ENCODE measurements around the gene PDZRN3. TPM values are rescaled to one million over a fixed set of nuclear protein-coding genes. Genes with fewer than 3 reads are reported as not detected.

The PDZRN3 gene
- total RNA-seq, 1 donor from 2014 or later: 98.0 TPM

DNA sequence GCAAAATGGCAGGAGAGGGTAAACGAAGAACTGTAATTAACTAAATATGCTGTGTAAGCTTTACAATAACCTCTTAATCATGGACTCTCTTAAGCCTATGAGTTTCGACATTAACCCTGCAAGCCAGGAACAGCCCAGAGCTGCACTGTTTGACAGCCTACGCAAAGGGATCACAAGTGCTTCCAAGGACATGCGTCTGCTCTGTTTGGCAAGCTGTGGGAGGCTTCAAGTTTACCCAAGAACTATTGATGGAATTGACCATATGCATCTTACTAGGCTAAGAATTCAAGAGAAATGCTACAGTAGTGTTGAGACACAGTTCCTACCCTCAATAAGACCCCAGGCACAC lies 66.0 kb downstream of the PDZRN3 start:
- DNase-seq (ENCODE audit: low spot score): no peak

DNA sequence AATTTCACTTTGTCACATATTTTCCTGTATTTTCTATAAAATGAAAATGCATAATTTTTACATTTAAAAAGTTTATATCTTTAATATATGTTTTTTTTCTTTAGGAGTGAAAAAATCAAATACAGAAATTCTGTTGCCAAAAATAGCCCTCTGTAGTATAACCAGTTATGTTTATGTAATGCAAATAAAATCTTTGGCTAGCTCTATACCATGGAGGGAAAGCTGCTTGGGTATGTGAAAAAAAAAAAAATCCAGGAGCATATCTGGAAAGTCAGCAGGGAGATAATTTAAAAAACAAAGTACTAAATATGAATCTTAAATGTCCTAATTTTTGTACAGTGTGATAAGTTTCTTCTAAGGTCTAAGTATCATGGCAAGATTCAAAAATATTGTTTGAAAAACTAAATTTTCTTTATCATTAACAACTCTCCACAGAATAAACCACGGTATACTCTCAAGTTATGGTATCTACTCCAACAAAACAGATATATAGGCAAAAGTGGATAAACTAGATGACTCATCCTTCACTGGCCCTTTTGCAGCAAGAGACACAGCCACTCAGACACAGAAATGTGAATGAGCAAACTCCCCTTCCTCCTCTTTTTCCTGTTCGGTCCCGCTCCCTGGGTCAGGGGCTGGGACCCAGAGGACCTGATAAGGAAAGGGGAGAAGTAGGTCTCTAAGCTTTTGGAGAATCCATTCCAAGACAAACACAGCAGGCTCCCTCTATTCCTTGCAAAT lies 66.6 kb downstream of the PDZRN3 start:
- DNase-seq (ENCODE audit: low spot score): peak; percentile 73

DNA sequence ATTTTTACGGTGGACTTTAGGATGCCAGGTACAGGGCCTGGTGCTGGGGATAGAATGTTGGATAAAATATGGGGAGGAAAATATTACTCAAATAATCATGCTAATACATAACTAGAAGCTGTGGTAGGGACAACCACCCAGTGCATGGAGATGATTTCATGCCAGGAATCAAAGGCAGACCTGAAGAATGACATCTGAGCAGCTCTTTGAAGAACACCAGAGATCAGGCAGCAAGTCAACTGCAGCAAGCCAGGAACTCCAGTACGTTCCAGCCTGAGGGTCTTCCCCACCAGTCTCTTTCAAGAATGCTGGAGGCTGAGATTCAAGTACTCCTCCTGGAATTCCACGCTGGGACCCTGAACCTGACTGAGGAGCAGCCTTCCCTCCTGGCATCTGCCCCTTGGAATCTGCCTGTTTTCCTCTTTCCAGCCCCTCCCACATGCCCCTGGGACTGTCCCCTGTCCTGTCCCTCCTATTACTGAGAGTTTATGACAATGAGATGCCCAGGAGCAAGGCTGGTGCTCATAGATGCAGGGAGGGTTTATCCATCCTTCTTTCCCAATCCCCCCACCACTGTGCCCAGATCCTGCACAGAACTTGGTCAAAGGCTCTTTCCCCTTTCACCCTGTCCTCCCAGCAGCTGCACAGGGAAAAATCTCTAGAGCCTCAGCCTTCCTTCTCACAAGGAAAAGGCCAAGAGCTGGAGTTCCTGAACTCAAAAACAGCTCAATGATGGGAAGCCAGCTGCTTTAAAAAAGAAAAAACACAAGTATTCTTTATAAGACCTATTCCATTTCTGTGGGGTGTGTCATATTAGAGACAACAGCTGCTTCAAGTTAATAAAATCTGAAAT lies 68.0 kb downstream of the PDZRN3 start:
- peak; percentile 66 for DNase-seq (ENCODE audit: low spot score)

DNA sequence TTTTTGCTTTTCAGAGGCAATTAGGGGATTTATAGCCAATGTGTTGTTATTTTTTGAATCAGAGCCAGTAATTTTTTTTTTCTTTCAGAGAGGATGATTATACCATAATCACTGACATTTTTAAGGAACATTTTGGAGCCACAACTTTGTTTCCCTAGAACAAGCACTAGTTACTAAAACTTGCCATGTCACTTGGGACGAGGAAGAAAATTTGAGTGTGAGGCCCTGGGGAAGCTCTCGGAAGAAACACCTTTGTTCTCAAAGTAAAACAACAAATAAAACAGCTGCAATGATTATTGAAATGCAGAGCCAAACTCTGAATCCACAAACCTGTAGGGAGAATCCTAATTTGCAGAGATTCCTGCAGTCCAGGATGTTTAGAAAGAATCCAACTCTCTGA lies 69.7 kb downstream of the PDZRN3 start:
- no peak for DNase-seq (ENCODE audit: low spot score)

DNA sequence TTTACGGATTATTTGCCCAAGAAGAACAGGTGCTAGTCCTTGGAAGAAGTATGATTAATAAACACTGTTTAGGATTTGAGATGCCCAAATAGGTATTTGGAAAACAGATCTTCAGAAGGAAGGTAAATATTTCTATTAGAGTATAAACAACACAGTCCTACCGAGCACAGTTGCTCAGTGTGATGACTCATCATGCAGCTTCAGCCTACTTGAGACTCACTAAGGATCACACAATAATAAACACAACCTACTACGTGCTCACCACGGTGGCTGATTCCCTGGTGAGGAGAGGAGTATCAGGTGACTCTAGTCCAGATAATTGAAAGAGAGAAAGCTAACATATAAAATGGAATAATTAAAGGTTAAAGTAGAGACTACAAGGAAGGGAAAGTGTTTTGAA lies 72.0 kb downstream of the PDZRN3 start:
- DNase-seq (ENCODE audit: low spot score): no peak

DNA sequence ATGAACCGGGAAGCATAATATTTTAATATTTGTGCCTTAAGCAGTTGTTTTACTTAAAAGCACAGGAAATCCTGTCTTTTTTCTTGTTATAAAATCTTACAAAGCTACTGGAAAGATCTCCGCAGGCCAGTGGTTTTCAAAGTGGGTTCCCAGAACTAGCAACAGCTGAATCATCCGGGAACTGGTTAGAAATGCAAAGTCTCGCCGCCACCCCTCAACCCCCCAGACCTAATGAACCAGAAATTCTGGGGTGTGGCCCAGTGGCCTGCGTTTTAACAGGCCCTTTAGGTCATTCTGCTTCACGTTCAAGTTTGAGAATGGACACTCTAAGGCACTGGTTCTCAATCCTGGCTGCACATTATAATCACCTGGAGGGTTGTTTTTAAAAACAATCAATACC lies 74.7 kb downstream of the PDZRN3 start:
- no peak for DNase-seq (ENCODE audit: low spot score)

DNA sequence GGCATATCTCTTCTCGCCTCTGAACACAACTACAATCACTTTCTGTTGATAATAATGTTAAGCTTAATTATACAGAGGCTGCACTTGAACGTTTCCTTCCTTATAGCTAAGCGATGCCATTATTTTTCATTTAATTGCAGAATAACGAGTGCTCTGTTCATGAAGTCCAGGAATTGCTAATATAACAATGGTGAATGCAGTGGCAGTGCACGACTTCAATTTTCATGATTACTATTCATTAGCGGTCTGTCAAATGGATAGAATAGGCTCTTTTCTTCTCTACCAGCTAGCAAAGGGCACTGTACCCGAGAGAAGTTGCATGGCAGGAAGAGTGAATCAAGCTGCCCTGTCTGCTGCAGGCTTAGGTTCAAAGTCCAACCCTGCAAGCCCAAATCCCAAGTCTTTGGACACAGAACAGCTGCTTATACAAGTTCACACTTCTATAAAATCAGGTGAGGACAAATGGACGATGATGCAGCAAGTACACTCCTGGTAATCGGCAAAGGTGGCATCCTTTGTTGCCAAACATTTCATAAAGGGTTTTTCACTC lies 75.6 kb downstream of the PDZRN3 start:
- DNase-seq (ENCODE audit: low spot score): no peak

DNA sequence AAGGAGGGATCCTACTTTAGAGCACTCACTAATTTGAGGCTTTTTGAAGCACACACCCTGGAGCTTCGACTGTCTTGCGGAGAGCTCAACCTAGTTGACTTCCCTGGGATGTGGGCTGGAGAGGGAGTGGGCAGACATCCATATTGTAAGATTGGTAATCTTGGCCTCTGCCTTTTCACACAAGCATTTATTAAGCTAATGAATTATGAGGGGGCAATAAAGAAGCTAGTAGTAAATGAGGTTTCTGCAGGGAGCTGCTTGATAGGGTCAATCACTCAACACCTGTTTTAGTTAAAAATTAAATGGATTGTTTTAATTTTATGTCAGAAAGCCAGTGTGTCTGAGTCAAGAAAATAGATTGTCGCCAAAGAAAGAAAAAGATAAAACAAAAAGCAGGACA lies 76.3 kb downstream of the PDZRN3 start:
- no peak for DNase-seq (ENCODE audit: low spot score)

DNA sequence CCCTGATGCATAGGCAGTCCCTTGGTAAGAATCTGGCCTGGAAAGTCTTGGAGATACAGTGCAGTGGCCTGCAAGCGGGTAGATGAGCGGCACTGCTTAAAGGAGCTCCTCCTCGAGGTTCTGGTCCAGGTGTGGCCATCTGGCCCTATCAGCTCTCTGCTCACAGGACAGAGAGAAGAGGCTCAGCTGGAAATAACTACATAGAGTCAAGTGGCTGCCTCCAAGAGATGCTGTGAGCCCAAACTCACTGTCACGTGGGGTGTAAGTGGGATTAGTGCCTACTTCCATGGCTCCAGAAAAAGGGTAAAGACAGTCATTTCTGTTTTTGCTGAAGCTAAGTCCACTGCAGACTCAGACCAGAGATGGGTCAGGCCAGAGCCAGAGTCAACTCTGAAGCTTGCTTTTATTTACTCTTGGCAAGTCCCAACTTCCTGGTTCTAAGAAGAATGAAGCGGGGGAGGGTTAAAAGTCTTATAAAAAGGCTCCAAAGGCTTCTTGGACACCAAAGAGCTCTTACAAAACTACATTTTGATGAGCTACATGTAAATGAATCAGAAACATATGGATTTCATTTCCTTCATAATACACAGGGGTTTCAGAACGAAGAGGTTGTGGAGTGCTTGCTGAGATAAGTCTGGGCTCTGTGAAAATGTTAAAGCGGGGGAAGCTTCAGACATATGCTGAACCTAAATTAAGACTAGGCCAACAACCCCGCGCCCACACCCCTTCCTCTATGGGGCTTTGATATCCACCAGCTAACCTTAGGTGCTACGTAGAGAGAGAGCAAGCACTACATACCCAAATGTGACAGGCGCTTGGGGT lies 77.1 kb downstream of the PDZRN3 start:
- peak; percentile 89 for DNase-seq (ENCODE audit: low spot score)

DNA sequence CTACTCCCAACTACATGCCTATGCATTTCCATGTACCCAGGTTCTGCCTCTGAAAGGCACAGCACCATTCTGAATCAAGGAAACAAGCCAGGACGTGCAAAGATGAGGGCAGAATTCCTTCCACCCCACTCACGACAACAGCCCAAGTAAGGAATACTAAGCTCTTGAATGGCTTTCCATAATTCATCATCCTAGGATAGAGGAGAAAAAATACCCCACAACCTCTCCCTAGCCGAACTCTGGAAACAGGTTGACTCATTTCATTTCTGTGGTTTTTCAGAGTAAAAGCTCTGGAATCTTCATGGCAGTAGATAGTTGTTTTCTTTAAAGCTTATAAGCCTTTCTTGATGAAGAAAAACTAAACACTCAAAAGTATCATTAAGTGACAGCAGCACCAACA lies 77.8 kb downstream of the PDZRN3 start:
- peak; percentile 53 for DNase-seq (ENCODE audit: low spot score)

DNA sequence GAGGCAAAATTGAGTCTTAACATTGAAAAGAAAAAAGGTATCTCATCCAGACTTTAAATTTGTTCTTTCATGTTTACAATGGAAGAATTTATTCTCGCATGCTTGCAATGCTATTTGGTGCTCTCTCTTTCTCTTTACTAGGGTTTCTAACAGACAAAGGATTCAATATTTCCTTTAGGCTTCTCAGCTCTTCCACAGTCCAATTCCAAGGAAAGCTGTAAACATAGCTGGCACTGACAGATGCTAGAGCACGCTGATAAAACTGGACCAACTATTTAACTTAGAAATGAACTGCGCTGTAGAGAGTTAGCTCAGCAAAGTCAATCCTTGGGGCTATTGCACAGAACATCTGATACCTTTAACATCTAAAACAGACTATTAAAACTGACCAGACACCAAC lies 81.3 kb downstream of the PDZRN3 start:
- DNase-seq (ENCODE audit: low spot score): no peak

DNA sequence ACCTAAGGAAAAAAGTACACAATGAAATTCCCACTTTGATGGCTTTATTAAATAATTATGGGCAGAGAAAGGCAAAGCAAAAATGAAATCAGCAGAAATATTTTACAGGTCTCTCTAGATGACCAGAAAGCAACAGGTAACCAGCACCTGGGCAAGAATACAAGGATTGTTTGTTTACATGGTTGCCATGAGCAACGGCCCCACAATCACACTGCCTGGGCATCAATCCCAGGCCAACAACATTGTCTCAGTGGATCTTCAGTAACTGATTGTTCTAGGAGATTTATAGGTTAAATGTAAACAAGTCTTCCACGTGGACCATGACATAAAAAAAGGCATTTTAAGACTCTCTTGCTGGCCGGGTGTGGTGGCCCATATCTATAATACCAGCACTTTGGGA lies 82.6 kb downstream of the PDZRN3 start:
- no peak for DNase-seq (ENCODE audit: low spot score)

DNA sequence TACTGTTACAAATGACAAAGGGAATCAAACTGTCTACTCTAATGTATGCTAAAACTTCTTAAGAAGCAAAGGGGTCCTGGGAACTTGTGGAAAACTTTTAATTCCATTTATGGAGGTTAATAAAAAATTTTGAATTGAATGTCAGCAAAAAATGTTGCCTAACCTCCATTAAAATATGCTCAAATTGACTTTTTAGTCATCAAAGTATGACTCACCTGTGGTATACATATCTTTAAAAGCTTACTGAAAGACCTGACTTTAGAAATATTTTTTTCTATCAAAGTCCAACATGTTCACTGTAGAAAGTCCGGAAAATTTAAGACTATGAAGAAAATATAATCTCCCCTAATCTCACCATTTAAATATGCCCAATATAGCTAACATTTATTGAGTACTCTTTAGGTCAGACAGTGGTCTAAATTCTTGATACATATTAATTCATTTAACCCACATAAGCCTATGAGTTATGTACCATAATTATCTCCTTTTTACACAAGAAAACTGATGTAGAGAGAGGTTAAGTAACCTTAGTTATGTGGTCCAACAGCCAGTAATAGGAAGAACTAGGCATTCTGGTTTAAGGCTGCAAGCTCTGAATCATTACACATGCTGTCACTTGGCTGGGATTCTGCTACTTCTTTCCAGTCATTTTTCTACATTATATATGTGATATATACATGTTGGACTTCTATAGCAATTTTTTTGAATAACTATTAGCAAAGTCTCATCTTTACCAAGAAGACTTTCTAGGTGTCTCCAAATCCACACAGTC lies 83.6 kb downstream of the PDZRN3 start:
- peak; percentile 26 for DNase-seq (ENCODE audit: low spot score)

DNA sequence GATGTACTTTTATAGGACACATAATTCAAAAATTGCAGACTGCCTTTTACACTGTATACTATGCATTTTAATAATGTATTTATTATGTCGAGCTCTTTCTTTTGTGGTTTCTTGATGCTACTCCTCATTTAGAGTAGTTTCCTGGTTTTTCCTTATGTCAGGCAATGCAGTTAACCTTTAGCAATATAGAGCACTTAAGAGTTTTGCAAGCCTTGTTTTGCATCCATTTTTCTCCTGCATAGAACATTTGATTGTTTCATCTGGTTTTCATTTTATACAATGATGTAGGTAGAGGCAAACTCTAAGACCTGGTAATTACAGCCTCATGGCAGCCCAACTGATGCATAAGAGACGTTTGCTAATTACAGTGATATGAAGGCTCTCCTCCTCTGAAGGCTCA lies 86.3 kb downstream of the PDZRN3 start:
- DNase-seq (ENCODE audit: low spot score): no peak

DNA sequence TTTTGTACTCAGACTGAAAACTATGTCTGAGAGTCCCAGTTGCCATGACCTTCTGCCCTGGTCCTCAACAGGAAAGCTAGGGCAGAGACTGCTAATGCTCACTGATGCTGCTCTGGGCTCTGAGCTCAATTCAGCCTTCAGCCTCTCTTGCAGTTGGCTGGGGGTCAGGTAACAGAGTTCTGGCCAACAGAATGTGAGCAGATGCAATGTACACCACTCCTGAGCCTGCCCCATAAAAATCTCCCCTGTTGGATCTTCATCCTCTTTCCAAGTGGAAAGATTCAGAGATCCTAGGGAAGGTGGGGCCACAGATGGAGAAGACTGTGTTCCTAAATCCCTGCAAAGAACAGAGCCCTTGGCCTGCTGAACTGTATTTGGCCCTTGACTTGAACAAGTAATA lies 87.8 kb downstream of the PDZRN3 start:
- DNase-seq (ENCODE audit: low spot score): peak; percentile 43

DNA sequence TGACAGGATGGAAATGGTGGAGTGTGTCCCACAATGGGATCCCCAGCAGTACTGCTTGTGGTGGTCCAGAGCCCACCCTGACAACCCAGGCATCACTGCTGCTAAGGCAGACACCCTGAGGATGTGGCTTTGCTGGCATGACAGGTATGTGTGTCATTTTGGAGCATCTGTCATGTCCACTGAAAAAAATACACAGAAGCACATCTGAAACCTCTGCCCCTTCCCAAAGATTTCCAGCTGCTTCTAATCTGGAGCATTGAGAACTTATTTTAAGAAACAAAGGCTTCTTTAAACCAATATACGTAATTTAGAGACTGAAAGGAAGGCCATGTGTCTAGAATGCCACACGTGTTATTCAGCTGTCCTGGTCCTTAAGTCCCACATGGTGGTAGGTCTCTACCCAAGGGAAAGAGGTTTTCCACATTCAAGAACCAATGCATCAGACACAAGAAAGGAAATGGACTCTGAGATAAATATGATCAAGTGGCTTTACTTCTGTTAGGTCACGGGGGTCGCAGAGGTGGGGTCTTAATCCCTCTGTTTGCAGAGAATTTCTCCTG lies 88.3 kb downstream of the PDZRN3 start:
- DNase-seq (ENCODE audit: low spot score): no peak

DNA sequence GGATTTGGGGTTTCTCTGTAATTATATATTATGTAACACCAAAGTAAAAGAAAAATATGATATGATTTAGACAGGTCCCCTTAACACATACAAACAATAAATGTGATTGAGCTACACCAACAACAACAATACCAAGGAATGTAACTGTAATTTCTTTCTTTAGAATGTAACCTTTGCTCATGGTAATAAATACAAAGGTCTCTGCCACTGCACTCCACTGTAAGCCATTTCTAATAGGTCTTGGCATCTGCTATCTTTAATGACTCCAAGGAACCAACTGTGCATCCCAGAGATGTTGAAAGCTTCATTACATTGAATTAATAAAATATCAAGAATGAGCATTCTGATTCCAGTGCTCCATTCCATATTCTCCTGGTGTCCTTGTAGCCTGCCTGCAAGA lies 88.8 kb downstream of the PDZRN3 start:
- no peak for DNase-seq (ENCODE audit: low spot score)

DNA sequence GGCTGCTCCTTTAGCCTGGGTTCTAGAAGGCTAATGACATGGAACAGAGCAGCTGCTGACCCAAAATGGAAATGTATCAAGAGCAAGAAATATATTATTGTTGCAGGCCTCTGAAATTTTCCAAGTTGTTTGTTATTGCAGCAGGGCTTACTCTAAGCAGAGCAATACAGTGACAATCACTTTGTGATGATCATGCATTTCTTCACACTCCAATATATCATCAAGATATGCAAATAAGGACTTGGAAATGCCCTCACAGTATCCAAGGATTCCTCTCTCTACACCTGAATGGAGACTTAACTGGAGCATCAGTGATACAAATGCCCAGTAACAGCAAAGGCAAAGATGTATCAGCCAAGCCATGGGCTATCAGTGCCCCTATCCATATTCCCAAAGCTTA lies 89.6 kb downstream of the PDZRN3 start:
- no peak for DNase-seq (ENCODE audit: low spot score)

DNA sequence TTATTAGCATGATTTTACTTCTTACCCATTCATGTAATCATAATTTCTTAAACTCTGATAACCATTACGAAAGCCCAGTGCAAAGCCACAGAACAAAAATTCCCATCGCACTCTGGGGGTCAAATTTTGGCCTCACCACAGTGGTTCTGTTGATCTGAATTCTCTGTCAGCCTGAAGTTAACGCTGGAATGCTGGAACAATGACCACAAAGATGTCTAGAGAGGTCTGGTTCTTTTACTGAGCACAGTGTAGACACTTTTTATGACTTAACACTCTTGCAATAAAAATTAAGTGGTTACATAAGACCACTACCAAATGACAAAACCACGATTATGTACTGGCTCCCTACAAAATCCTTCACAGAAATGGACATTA lies 94.7 kb downstream of the PDZRN3 start:
- DNase-seq (ENCODE audit: low spot score): no peak

DNA sequence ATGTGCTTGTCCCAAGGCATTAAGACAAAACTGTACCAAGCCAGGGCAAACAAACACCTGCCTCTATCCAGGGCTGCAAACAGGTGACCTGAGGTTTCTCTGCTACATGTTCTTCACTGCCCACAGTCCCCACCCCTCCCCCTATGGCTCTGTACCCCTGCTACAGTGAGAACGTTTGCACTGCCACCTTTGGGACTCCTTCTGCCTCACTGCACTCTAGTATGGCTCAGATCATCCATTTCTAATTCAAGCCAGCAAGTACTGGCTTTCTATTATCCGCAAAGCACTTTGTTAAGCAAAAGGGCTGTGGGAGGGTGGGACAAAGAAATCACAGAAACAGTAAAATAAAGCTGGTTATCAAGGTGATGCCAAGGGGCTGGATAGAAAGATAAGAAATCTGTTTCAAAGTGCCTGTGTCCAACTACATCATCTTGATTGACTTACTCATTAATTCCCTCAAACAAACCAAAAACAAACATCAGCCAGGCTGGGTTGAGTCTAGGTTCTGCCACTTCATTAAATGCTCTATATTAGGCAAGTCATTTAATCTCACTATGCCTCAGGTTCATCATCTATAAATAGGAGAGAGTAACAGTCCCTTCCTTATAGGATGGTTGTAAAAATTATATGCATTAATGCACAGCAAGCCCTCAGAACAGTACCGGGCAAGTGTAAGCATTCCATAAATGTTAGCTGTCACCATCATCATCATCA lies 95.3 kb downstream of the PDZRN3 start:
- no peak for DNase-seq (ENCODE audit: low spot score)
